ENCODE measurements around the gene PHOSPHO2.

PHOSPHO2 gene

GRCh38 chr2:169694113-169694893, at the start of gene PHOSPHO2, which contains the start of gene CFAP210:
Gene PHOSPHO2, plus strand, starts transcription at chr2:169694469. Its CDS starts 6,503 bp downstream, at chr2:169700972.
Gene CFAP210, minus strand, starts transcription at chr2:169694405. Its CDS starts 78 bp downstream, at chr2:169694327.
- peak; percentile 98 for DNase-seq (ENCODE audit: low read depth)

- DNase-seq (ENCODE audit: low read depth): no peak
Observed at GRCh38 chr2:169647496-169647895, 46.8 kb upstream of the PHOSPHO2 start.

DNA sequence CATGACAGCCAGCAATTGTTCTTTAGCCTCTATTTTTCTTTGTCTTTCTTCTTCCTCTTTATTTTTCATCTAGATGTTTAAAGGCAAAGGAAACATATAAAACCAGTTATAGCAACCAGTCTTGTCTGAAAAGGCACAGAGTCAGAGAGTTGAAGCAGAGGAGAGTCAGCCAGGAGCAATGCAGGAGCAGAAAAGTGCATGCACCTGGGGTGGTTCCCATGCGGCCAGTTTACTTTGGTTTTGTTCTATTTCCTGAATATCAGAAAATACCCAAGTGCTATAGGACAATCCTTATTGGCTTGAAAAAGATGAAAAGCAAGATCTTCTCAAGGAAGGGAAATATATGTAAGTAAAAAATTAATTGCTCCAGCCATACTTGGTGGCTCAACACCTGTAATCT, 45.0 kb upstream of the PHOSPHO2 start:
- no peak for DNase-seq (ENCODE audit: low read depth)

DNA sequence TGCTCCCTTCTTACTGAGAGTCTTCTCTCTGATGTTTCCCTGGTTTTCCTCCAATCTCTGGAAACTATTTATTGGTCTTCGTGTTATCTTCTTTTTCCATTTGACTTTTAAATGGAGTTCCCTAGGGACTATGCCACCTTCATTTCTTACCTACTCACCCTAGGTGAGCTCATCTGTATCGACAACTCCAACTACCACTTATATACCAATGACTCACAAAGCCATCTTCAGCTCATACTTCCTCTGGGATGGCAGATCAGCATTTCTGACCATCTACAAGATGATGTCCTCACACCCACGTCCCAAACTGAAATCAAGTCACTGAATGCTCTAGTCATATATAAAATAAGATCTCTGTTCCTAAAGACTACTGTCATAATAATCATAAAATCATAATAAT, 40.6 kb upstream of the PHOSPHO2 start:
- no peak for DNase-seq (ENCODE audit: low read depth)

DNA sequence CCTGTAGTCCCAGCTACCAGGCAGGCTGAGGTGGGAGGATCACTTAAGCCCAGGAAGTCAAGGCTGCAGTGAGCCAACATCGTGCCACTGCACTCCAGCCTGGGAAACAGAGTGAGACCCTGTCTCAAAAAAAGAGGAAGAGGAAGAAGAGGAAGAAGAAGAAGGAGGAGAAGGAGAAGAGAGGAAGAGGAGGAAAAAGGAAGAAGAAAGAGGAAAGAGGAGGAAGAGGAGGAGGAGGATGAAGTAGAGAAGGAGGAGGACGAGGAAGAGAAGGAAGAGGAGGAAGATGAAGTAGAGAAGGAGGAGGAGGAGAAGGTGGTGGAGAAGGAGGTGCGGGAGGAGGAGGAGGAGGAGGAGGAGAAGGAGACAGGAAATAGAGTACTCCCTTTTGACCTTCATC, 38.1 kb upstream of the PHOSPHO2 start:
- no peak for DNase-seq (ENCODE audit: low read depth)

GRCh38 chr2:169658877-169659276, 35.4 kb upstream of the PHOSPHO2 start:
- DNase-seq (ENCODE audit: low read depth): no peak

DNA sequence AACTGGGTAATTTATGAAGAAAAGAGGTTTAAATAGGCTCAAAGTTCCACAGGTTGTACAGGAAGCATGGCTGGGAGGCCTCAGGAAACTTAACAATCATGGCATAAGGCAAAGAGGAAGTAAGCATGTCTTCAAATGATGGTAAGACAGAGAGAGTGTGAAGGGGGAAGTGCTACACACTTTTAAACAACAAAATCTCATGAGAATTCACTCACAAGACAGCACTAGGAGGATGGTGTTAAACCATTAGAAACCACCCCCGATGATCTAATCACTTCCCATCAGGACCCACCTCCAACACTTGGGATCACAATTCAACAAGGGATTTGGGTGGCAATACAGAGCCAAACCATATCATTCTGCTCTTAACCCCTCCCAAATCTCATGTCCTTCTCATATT, 34.9 kb upstream of the PHOSPHO2 start:
- no peak for DNase-seq (ENCODE audit: low read depth)

GRCh38 chr2:169661265-169661664, 33.0 kb upstream of the PHOSPHO2 start:
- no peak for DNase-seq (ENCODE audit: low read depth)

DNA sequence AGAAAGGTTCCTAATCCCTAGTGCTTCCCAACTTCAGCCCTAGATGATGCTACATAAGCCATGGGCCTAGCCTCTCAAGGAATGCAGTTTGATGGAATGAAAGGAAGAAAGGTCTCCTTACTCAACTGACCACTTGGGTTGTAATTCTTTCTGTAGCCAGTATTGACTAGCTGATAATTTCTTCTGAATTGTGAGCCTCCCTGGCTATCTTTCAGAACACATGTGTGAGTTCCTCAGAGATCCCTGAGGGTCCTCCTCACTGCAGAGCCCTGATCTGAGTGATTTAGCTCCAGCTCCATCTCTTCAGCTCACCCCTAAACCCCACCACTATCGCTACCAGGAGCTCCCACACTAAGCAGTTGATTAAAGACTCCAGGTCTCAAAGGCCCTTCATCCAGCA, 31.5 kb upstream of the PHOSPHO2 start:
- no peak for DNase-seq (ENCODE audit: low read depth)

- DNase-seq (ENCODE audit: low read depth): no peak
Observed at GRCh38 chr2:169663247-169663646, 31.0 kb upstream of the PHOSPHO2 start.

GRCh38 chr2:169664600-169664977, 29.7 kb upstream of the PHOSPHO2 start:
- no peak for DNase-seq (ENCODE audit: low read depth)

DNA sequence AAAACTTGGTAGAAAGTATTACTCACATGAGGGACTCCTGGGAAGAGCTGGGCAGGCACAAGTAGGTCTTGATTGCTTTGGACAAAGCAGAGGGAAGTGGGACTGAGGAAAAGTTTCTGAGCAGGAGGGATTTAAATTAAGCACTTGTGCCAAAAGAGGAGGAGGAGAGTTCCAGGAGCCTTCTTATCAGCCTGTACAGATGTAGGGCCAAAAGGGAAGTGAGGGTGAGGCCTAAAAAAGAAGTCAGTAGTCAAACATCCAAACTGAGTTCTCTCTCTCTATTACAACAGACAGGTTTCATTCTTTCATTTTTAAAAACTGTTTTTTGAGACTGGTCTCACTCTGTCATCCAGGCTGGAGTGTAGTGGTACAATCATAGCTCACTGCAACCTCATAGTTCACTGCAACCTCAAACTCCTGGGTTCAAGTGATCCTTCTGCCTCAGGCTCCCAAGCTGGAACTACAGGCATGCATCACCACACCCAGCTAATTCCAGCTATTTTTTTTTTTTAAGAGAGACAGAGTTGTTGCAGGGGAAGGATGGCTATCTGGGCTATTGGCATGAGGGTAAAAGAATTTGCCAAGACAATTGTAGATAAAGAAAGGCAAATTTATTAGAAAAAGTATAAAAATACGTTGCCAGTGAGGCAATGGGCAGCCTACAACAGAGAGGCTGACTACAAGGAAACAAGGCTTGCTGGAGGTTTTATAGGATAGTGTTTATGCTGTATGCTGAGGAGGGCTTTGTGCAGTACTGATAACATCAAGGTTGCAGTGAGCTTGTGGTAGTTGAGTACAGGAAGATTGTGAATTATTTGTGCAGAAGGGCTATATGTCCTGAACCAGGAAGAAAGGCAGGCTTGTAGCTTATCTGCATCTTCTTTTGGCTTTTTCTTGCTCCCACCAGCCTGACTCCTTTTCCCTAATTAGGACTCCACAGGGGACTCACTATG, 29.0 kb upstream of the PHOSPHO2 start:
- no peak for DNase-seq (ENCODE audit: low read depth)

- DNase-seq (ENCODE audit: low read depth): no peak
Observed at GRCh38 chr2:169667583-169667982, 26.7 kb upstream of the PHOSPHO2 start.

DNA sequence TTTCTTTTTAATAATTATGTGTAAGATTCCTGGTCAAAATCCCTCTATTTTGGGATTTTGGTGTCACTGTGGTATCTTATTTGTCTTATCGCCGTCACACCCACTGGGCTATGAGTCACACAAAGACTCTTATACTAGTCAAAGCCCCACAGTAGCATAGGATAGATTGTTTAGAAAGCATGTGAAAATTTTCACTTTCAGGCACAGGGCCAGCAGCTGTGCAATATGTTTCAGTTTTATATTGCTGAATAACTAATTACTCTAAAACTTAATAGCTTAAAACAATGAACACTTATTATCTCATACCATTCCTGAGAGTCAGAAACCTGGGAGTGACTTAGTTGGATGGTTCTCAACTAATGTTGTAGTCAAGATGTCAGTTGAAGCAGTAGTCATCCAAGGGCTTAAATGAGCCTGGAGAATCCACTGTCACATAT, 24.0 kb upstream of the PHOSPHO2 start:
- no peak for DNase-seq (ENCODE audit: low read depth)

- no peak for DNase-seq (ENCODE audit: low read depth)
Observed at GRCh38 chr2:169670937-169671336, 23.3 kb upstream of the PHOSPHO2 start.

GRCh38 chr2:169672406-169672805, 21.9 kb upstream of the PHOSPHO2 start:
- no peak for DNase-seq (ENCODE audit: low read depth)

GRCh38 chr2:169673106-169673505, 21.2 kb upstream of the PHOSPHO2 start:
- DNase-seq (ENCODE audit: low read depth): no peak

GRCh38 chr2:169673921-169674320, 20.3 kb upstream of the PHOSPHO2 start:
- DNase-seq (ENCODE audit: low read depth): no peak

GRCh38 chr2:169676357-169676756, 17.9 kb upstream of the PHOSPHO2 start:
- no peak for DNase-seq (ENCODE audit: low read depth)

GRCh38 chr2:169676850-169677249, 17.4 kb upstream of the PHOSPHO2 start:
- no peak for DNase-seq (ENCODE audit: low read depth)

DNA sequence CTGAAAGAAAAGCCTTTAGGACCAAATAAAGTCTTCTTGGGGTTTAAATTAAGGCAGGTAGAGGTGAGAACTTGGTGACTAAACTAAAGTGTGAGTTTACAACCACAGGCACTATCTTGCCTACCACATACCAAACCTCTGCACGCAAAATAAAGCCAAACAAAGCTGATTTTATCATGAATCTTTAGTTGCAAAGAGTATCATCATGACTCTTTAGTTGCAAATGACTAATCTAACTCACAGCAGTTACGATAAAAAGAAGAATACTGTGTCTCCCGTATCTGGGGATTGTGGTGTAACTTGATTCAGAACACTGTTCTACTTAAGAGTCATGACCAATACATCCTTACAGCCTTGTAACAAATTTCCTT, 11.2 kb upstream of the PHOSPHO2 start:
- DNase-seq (ENCODE audit: low read depth): no peak

GRCh38 chr2:169683425-169684134, 10.7 kb upstream of the PHOSPHO2 start:
- no peak for DNase-seq (ENCODE audit: low read depth)

All from stimulated activated CD8-positive, alpha-beta memory T cell treated with anti-CD3 and anti-CD28 coated beads, Interleukin-12 subunit alpha, Interleukin-12 subunit beta, amount 100 ng/mL, for 4 hours (primary cell).